HG02852 (cell line): ENCODE measurements around the gene TRIM5.
"Not testable (repeated sequence)": the region's sequence is repeated elsewhere in the genome, so short reads cannot be mapped to it uniquely, and the experiment has no call there.

Experiments
- ATAC-seq: cut with Tn5 transposase; IDR thresholded peaks from one replicate; pipeline ENCODE4 v1.9.1; 2021; ENCODE audit warnings: mild to moderate bottlenecking, moderate library complexity; ENCODE audit not compliant: unreplicated experiment

The TRIM5 gene, protein sequence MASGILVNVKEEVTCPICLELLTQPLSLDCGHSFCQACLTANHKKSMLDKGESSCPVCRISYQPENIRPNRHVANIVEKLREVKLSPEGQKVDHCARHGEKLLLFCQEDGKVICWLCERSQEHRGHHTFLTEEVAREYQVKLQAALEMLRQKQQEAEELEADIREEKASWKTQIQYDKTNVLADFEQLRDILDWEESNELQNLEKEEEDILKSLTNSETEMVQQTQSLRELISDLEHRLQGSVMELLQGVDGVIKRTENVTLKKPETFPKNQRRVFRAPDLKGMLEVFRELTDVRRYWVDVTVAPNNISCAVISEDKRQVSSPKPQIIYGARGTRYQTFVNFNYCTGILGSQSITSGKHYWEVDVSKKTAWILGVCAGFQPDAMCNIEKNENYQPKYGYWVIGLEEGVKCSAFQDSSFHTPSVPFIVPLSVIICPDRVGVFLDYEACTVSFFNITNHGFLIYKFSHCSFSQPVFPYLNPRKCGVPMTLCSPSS

DNA sequence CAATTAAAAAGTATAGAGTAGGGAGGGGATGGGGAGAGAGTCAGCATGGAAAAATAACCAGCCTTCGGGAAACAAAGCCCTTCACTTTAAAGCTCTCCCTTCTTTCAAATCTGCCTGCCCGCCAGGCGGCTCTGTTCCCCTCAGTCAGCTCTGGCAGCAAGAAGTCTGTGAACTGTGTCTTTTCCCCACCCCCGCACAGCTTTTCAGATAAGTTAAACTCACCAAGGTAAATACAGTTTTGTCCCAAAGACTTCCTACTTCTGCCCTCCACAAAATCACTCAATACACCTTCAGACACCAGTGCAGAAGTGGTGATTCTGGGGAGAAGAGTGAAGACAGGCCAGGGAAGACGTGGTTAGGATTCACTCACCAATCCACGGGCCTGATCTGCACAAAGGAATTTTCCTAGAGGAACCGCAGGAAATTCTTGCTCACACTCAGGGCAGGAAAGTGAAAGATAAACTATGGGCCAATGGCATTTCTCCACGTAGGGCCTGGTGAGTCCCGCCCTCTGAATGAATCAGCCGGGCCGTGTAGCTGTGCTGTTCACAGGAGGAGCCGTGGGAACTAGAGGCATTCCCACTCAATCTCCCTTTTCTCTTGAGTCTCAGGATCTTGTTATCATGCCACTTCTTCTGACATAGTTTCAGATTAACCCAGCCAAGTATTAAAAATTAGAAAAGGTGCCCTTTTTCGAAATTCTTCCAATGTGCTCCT, at the start of gene TRIM5:
Gene TRIM5 (minus strand): TSS at position 429 of the 717 bp plus-strand sequence. CDS start 4,897 bp downstream, outside the sequence.
- ATAC-seq = peak; percentile 76

DNA sequence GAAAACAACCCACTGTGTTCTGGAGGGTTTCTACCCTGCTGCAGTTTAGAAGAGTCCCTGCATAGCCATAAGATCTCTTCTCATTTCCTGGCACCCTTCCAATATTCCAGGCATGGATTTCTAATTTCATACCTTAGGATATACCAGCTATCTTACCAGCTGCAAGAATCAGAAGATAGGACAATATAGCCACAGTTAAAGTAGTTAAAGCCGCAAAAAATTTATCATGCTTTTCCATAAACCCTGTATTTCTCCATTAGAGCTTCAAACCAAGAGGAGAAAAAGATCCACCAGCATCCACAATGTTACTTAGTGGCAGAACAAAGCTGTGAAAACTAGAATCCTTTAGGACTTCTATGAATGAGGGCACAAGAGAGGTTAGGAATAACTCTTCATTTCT, 42.8 kb upstream of the TRIM5 start:
- ATAC-seq = no peak

DNA sequence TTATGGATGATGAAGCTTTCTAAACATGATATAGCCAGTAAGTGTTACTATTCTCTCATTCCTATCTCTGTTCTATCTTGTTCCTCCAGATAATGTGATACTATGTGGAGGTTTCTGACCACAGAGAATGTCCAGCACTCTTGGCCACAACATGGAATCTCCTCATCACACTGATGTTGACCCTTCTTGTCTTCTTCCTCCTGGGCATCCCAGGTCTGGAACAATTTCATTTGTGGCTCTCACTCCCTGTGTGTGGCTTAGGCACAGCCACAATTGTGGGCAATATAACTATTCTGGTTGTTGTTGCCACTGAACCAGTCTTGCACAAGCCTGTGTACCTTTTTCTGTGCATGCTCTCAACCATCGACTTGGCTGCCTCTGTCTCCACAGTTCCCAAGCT, 41.5 kb upstream of the TRIM5 start:
- ATAC-seq = no peak

DNA sequence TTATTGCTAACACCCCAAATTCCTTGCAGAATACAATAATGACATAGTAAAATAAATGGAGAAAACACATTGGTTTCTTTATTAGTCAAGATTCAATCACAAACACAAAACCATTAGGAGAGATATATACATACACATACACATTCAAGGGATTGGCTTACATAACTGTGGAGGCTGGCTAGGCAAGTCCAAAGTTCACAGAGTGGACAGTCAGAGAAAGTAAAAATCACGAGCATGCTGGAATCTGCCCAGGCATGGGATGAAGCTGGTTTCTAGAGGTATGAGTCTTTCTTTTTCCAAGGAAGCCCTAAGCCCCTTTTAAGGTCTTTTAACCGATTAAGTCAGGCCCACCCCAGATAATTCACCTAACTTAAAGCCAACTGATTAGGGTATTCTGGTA, 37.7 kb upstream of the TRIM5 start:
- ATAC-seq = no peak

DNA sequence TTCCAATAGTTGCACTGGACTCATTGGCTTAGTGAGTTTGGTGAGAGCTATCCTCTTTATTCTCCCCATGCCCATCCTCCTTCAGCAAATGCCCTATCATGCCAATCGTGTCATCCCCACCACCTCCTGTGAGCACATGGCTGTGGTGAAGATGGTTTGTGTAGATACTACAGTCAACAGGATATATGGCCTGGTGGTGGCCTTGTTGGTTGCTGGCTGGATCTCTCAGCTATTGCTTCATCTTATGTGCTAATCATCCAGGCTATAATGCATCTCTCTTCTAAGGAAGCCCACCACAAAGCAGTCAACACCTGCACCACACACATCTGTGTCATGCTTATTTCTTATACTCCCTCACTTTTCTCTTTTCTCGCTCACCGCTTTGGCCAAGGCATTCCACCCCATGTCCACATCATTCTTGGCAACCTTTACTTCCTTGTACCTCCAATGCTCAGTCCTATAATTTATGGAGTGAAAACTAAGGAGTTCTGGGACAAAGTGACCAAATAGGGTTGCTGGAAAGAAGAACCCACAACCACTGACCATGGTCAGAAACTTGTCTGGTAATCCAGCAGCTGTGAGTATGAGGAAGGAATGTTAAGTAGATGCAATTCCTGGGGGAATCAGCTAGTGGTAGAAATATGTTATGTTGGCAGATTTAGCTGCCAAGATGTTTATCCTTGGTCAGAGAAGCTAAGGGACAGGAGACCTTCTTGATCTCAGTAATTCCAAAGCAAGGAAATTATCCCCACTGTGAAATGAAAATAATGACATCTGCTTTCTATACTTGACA, 35.0 kb upstream of the TRIM5 start:
- ATAC-seq = no peak

DNA sequence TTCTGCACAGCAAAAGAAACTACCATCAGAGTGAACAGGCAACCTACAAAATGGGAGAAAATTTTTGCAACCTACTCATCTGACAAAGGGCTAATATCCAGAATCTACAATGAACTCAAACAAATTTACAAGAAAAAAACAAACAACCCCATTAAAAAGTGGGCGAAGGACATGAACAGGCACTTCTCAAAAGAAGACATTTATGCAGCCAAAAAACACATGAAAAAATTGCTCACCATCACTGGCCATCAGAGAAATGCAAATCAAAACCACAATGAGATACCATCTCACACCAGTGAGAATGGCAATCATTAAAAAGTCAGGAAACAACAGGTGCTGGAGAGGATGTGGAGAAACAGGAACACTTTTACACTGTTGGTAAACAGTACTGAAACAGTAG, 31.6 kb upstream of the TRIM5 start:
- ATAC-seq = not testable (repeated sequence)

DNA sequence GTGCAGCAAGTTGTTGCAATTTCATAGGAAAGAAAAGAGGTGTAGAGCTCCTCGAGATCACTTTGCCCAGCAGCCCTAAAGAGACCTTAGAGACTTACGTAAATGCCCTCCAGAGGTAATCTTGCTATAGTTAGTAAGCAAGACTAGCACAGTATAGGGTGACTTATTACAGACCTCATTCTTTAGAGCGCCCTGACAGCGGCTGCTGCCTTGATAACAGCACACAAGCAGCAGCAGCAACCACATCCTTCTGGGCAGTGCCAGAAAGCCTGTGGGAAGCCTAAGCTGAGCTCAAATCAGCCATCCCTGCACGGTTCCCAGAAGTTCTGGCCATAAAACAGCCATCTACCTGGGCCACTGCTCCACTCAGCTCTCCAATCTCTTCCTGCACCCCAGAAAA, 28.8 kb upstream of the TRIM5 start:
- no peak for ATAC-seq

DNA sequence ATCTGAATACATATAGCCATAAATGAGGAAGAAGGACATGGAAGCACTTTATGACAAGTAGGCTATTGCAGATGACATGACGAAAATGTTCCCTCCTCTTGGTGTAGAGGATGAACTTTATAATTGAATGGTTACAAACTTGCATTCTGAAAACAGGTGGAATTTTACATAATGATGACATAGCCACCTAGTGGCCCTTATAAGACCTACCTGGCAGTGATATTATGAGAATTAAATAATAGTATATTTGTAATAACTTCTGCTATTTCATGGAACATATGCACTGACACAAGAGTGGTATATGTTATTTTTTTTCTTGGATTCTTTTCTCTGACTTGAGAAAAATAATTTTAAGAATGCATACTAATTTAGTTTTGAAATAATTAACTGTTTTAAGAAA, 27.6 kb upstream of the TRIM5 start:
- ATAC-seq = no peak

DNA sequence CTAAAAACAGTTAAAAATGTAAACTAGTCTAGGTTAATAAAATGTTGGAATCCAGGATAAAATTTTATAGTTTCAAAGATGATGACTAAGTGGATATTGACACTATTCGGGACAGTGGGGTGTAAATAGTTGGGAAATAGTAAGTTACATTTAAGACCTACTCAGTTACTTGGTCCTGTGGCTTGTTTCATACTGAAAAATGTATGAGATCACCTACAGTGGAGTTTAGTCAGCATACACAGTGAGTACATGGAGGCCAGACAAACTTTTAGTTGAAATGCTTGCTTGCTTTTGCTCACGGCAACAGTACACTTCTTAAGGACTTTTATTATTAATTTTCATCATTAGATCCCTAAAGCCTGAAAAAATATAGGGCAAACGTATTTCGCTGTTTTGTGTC, 20.8 kb upstream of the TRIM5 start:
- ATAC-seq = no peak

DNA sequence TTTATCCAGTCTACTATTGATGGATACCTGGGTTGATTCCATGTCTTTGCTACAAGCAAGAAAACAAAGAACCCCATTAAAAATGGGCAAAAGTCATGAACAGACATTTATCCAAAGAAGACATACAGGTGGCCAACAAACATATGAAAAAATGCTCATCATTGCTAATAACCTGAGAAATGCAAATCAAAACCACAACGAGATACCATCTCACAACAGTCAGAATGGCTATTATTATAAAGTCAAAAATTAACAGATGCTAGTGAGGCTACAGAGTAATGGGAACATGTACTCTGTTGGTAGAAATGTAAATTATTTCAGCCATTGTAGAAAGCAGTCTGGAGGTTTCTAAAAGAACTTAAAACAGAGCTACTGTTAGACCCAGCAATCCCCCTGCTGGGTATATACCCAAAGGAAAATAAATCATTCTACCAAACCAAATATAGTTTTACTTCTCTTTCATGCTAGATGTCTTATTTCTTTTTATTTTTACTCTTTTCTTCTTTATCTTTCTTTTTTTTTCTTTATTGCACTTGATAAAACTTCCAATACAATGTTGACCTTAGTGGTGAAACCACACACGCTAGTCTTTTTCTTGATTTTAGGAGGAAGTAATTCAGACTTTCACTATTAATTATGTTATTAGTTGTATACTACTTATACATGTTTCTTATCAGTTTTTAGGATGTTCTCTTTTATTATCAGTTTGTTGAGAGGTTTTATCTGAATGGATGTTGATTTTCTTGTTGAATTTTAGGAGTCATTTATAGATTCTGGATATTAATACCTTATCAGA, 19.1 kb upstream of the TRIM5 start:
- ATAC-seq = peak; percentile 77

DNA sequence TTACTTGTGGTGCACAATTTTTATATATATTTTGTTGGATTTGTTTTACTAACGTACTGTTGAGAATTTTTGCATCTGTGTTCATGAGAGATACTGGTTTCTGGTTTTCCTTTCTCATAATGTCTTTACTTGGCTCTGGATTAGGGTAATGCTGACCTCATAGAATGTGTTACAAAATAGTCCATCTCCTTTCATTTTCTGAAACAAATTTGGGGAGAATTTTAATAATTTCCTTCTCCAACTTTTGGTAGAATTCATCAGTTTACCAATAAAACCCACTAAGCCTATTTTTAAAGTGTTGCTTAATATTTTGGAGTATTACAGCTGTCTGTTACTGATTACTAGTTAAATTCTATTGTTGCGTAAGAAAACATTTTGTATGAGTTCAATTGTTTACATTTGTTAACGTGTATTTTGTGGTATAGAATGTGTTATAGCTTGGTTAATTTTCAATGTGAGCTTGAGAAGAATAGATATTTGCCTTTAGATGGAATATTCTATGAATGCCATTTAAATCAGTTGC, 16.2 kb upstream of the TRIM5 start:
- ATAC-seq = no peak

DNA sequence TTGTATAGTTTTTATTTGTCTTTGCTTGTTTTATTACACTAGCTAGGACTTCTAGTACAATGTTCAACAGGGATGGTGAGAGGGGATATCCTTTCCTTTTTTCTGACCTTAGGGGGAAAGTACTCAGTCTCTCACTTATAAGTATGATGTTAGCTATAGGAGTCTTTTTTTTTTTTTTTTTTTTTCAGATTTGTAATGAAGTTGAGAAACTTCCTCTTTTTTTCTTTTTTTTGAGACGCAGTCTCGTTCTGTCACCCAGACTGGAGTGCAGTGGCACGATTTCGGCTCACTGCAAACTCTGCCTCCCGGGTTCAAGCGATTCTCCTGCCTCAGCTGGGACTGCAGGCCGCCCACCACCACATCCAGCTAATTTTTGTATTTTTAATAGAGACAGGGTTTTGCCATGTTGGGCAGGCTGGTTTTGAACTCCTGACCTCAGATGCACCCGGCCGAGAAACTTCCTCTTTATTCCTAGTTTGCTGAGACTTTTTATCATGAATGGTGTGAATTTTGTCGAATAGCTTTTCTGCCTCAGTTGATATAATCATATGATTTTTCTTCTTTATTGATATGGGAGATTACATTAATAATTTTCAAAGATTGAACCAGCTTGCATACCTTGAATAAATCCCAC, 15.7 kb upstream of the TRIM5 start:
- ATAC-seq = no peak

DNA sequence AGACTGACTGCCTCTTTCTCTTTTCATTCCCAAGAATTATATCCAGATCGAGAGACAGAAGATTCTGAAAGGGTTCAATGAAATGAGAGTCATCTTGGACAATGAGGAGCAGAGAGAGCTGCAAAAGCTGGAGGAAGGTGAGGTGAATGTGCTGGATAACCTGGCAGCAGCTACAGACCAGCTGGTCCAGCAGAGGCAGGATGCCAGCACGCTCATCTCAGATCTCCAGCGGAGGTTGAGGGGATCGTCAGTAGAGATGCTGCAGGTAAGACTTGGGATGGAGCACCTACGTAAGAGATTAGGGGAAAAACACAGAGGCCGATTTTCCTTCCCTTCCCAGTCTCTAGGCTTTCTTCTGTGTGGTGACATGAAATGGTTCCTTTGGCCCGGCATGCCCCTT, 13.4 kb upstream of the TRIM5 start:
- ATAC-seq = no peak

DNA sequence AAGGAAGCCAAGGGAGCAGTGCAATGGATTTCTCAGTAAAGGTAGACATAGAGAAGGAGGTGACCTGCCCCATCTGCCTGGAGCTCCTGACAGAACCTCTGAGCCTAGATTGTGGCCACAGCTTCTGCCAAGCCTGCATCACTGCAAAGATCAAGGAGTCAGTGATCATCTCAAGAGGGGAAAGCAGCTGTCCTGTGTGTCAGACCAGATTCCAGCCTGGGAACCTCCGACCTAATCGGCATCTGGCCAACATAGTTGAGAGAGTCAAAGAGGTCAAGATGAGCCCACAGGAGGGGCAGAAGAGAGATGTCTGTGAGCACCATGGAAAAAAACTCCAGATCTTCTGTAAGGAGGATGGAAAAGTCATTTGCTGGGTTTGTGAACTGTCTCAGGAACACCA, 11.3 kb upstream of the TRIM5 start:
- no peak for ATAC-seq

DNA sequence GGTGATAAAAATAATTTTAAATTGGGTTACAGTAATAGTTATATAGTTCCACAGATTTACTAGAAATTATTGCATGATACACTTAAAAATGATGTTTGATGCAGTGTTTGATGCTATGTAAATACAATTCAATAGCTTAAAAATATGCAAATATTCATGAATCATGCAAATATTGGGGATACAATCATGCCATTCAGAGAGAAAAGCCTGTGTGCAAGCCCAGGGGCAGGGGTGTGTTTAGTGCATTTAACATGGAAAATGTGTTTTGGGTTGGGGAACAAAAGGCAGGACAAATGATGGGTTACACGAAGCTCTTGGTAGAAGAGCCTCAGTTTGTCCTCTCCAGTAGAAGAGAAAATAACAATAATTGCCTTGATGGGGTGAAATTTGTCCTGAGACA, 10.7 kb upstream of the TRIM5 start:
- ATAC-seq = no peak

DNA sequence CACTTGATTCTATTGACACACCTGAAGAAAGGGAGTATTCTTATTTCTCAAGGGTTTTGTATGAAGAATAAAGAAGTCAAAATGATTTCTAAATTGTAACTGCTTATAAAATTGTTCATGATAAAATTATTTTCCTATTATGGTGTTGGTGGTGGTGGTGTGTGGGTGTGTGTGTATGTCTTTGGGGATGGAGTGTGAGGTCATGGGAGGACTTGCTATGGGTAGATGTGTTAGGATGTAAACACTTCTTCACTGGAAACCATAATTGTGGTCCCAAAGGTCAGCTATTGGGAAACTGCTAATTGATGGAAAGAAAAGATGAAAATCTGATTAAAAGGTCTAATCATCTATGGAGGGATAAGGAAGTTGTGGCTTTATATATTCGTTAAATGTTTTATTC, 9.8 kb upstream of the TRIM5 start:
- no peak for ATAC-seq

DNA sequence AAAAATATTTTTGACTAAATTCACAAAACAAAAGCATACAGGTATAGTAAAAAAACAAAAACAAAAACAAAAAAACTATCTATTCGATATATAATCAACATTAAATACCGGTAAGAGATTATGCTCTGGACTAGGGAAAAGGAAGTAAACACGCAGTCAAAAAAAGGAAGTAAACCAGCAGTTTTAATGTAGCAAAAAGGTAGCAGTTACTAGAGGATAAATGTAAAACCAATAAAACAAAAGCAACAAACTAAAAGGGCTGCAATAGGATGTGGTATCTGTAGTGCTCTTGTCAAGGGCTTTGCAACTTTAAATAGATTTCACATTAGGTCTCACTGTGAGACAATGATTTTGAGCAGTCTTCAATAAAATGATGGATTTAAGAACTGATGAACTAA, 7.1 kb upstream of the TRIM5 start:
- ATAC-seq = no peak

DNA sequence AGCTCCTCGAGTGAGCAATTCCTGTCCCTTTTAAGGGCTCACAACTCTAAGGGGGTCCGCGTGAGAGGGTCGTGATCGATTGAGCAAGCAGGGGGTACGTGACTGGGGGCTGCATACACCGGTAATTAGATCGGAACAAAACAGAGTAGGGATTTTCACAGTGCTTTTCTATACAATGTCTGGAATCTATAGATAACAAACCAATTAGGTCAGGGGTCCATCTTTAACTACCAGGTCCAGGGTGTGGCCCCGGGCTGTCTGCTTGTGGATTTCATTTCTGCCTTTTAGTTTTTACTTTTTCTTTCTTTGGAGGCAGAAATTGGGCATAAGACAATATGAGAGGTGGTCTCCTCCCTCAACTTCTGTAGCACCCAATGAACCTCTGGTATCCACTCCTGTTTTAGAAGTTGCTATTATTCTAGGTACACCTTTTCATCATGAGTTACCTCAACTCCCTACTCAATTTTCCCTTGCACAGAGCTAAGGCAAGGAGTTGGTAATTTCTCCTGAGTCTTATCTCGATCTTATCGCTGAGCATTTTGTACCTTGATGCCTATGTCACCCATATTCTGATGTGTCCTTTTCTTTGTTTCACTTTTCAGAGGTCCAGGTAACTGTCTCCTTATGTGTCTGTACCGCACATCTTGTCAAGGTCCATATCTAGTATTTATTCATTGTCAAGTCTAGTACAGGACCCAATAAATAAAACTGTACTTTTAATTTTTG, 6.5 kb upstream of the TRIM5 start:
- not testable (repeated sequence) for ATAC-seq

DNA sequence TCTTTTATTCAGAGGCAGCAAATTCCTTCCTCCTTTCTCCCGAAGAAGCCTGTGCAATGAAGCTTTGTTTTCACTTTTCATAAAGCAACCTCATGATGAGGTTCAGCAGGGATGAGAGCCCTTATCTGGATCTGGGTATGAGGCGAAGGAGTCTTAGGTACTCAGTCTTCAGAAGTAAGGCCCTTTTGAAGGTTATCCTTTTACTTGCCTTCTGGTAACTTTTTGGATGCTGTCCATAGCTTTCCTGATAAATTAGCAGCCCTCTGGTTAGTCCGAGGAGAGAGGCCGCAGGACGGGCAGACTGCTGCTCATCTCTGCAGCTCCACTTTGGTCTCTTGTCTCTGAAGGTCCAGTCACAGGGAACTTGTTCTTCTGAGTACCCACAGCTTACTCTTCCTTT, 5.9 kb upstream of the TRIM5 start:
- no peak for ATAC-seq
